GM21367 (cell line): ENCODE data around the gene MED29.
"Not testable (repeated sequence)": the region's sequence is repeated elsewhere in the genome, so short reads cannot be mapped to it uniquely, and the experiment has no call there.

ENCODE experiments used
- ATAC-seq: cut with Tn5 transposase; IDR thresholded peaks from one replicate; pipeline ENCODE4 v1.9.1; 2021; ENCODE audit not compliant: unreplicated experiment

MED29 gene

GRCh38 chr19:39370735-39371134 is 20.4 kb upstream of the MED29 start:
- ATAC-seq = no peak

GRCh38 chr19:39372047-39372802 is 19.0 kb upstream of the MED29 start:
- ATAC-seq = no peak

GRCh38 chr19:39372941-39373340 is 18.2 kb upstream of the MED29 start:
- no peak for ATAC-seq

GRCh38 chr19:39375929-39376328 is 15.2 kb upstream of the MED29 start:
- ATAC-seq = no peak

- ATAC-seq = no peak
Observed at GRCh38 chr19:39377373-39378362, 13.5 kb upstream of the MED29 start.

- not testable (repeated sequence) for ATAC-seq
Observed at GRCh38 chr19:39379366-39379765, 11.8 kb upstream of the MED29 start.

GRCh38 chr19:39379865-39380396 is 11.2 kb upstream of the MED29 start:
- no peak for ATAC-seq

GRCh38 chr19:39380521-39381502 is 10.4 kb upstream of the MED29 start:
- ATAC-seq = no peak

- no peak for ATAC-seq
Observed at GRCh38 chr19:39381910-39382611, 9.1 kb upstream of the MED29 start.

- no peak for ATAC-seq
Observed at GRCh38 chr19:39382991-39383828, 8.0 kb upstream of the MED29 start.

- no peak for ATAC-seq
Observed at GRCh38 chr19:39384839-39385568, 6.2 kb upstream of the MED29 start.

- ATAC-seq = no peak
Observed at GRCh38 chr19:39385629-39386411, 5.4 kb upstream of the MED29 start.

GRCh38 chr19:39386557-39386956 is 4.6 kb upstream of the MED29 start:
- no peak for ATAC-seq

- ATAC-seq = no peak
Observed at GRCh38 chr19:39388657-39389056, 2.5 kb upstream of the MED29 start.

GRCh38 chr19:39389631-39390414 is 1.4 kb upstream of the MED29 start:
- ATAC-seq = no peak

- no peak for ATAC-seq
Observed at GRCh38 chr19:39390451-39390750, 777 bp upstream of the MED29 start.
